Activated CD4-positive, alpha-beta memory T cell treated with anti-CD3 and anti-CD28 coated beads for 36 hours (primary cell): ENCODE measurements around the gene FUT6. TPM values are rescaled to one million over a fixed set of nuclear protein-coding genes. Genes with fewer than 3 reads are reported as not detected.
"Not testable (repeated sequence)": the region's sequence is repeated elsewhere in the genome, so short reads cannot be mapped to it uniquely, and the experiment has no call there.

ENCODE experiments used
- CTCF ChIA-PET: fragments of 350-600 bp; sonication (Branson Sonifier 250); formaldehyde crosslinking; loops from one replicate; lab custom pipeline; 2021; ENCODE audit warnings: antibody characterized with exemption, inconsistent platforms; lab: Charles Lee
- POLR2A ChIA-PET: fragments of 350-600 bp; sonication (Branson Sonifier 250); formaldehyde crosslinking; loops from one replicate; lab custom pipeline; 2021; ENCODE audit warnings: antibody characterized with exemption; lab: Charles Lee
- DNase-seq: peaks from one replicate; pipeline ENCODE4 v3.0.0-alpha.2; 2020
- H3K27ac Mint-ChIP-seq: one replicate; pipeline ENCODE4 v1.8.0; 2021; ENCODE audit warnings: mixed read lengths
- H3K27me3 Mint-ChIP-seq: one replicate; pipeline ENCODE4 v1.8.0; 2021; ENCODE audit warnings: mixed read lengths
- H3K36me3 Mint-ChIP-seq: one replicate; pipeline ENCODE4 v1.8.0; 2021; ENCODE audit warnings: mixed read lengths
- H3K4me1 Mint-ChIP-seq: one replicate; pipeline ENCODE4 v1.8.0; 2021; ENCODE audit warnings: low read depth, mixed read lengths
- H3K4me3 Mint-ChIP-seq: one replicate; pipeline ENCODE4 v1.8.0; 2021; ENCODE audit warnings: mild to moderate bottlenecking, mixed read lengths
- H3K9me3 Mint-ChIP-seq: one replicate; pipeline ENCODE4 v1.8.0; 2021; ENCODE audit warnings: mixed read lengths
- intact Hi-C: fragments of 100-400 bp; cut with micrococcal nuclease; formaldehyde crosslinking; loops from one replicate; pipeline ENCODE4 v1.15.1; 2023
- total RNA-seq, 2 experiments: library from RNA; stranded (reverse); gene quantifications; one replicate each; pipeline ENCODE4 v1.2.3, GENCODE V29; 2021

Gene FUT6
- total RNA-seq, 2 experiments from 2014 or later = not detected

DNA sequence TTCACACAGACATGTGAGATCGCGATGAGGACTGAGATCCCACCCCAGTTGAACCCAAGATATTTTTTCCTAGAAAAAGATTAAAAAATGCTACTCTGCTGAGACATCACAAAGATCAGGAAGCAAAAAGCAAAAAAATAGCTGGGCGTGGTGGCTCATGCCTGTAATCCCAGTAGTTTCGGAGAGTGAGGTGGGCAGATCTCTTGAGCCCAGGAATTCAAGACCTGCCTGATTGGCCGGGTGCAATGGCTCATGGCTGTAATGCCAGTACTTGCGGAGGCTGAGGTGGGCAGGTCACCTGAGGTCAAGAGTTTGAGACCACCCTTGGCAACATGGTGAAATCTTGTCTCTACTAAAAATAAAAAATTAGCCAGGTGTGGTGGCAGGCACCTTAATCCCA, 10.7 kb upstream of the FUT6 start:
- intact Hi-C loops = no loop called here
- no peak overlapping the region for H3K27ac Mint-ChIP-seq
- H3K36me3 Mint-ChIP-seq = no peaks in the 10 kb centered on the region
- ChIA-PET POLR2A (interaction anchor here (0.6 kb wide), 1 partner anchor 1723 kb away, joined by 3 read pairs; no protein-coding TSS in a partner anchor), CTCF (no interaction called here)
- H3K4me3 Mint-ChIP-seq = no peak overlapping the region
- no peaks in the 10 kb centered on the region for H3K27me3 Mint-ChIP-seq
- H3K9me3 Mint-ChIP-seq = no peaks in the 10 kb centered on the region
- no peak for DNase-seq
- no peaks in the 10 kb centered on the region for H3K4me1 Mint-ChIP-seq

GRCh38 chr19:5848621-5849020, 9.1 kb upstream of the FUT6 start:
- intact Hi-C loops, CTCF ChIA-PET: not testable (repeated sequence)

GRCh38 chr19:5847846-5848245, 8.3 kb upstream of the FUT6 start:
- H3K4me1 Mint-ChIP-seq, DNase-seq, H3K27ac Mint-ChIP-seq, H3K36me3 Mint-ChIP-seq, H3K9me3 Mint-ChIP-seq, H3K4me3 Mint-ChIP-seq, intact Hi-C loops, H3K27me3 Mint-ChIP-seq, CTCF ChIA-PET, POLR2A ChIA-PET: not testable (repeated sequence)

More at GRCh38 chr19:5848621-5849020, 9.1 kb upstream of the FUT6 start:
- H3K4me3 Mint-ChIP-seq, DNase-seq, H3K27ac Mint-ChIP-seq, POLR2A ChIA-PET, H3K36me3 Mint-ChIP-seq, H3K9me3 Mint-ChIP-seq, H3K4me1 Mint-ChIP-seq, H3K27me3 Mint-ChIP-seq: not testable (repeated sequence)

DNA sequence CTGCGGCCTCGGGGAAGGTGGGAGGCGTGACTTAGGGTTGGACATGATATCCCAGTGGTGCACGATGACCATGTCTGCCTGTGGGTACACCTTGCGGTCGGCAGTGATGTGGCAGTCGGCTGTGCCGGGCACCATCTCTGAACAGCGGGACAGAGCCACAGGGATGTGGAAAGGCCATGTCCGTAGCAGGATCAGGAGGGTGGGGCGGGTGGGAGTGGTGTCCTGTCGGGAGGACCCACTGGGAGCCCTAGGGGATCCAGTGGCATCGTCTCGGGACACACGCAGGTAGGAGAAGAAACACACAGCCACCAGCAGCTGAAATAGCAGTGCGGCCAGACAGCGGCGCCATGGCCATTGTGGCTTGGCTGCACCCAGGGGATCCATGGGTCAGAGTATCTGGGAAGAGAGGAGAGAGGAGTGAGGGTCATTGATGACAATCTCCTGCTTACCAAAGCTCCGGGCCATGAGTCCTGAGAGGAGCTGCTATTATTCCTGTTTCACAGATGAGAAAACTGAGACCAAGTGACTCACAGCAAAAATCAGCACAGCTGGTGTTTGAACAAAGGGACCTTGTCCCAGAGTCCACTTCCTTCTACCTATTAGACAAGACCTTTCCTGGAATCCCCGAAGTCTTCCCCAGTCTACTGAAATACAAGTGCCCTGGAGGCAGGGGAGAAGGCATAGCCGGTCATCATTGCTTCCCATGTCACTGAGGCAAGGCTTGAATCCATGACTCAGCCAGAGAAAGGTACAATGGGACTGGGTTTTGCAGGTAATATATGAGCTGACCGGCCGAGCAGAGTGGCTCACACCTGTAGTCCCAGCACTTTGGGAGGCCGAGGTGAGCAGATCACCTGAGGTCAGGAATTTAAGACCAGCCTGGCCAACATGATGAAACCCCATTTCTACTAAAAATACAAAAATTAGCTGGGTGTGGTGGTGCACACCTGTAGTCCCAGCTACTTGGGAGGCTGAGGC, 5.2 kb upstream of the FUT6 start:
- intact Hi-C loops = no loop called here
- Mint-ChIP-seq H3K4me3 (no peak overlapping the region), H3K4me1 (no peaks in the 10 kb centered on the region), H3K36me3 (no peaks in the 10 kb centered on the region), H3K9me3 (no peaks in the 10 kb centered on the region), H3K27me3 (no peaks in the 10 kb centered on the region), H3K27ac (no peak overlapping the region)
- ChIA-PET POLR2A (no interaction called here), CTCF (interaction anchor here (1.4 kb wide), 1 partner anchor 41 kb away, joined by 6 read pairs; no protein-coding TSS in a partner anchor)
- DNase-seq = no peak

- CTCF ChIA-PET = no interaction called here
- H3K27ac Mint-ChIP-seq = no peak overlapping the region
- POLR2A ChIA-PET = no interaction called here
- no peak for DNase-seq
- intact Hi-C loops = no loop called here
- H3K36me3 Mint-ChIP-seq = no peaks in the 10 kb centered on the region
- H3K27me3 Mint-ChIP-seq = no peaks in the 10 kb centered on the region
- no peaks in the 10 kb centered on the region for H3K4me1 Mint-ChIP-seq
- H3K4me3 Mint-ChIP-seq = no peak overlapping the region
- H3K9me3 Mint-ChIP-seq = no peaks in the 10 kb centered on the region
These were observed 3.9 kb upstream of the FUT6 start for GRCh38 chr19:5843295-5843927.

GRCh38 chr19:5841735-5842111, 2.2 kb upstream of the FUT6 start:
- H3K9me3 Mint-ChIP-seq, H3K27me3 Mint-ChIP-seq, H3K4me3 Mint-ChIP-seq, POLR2A ChIA-PET, intact Hi-C loops, H3K4me1 Mint-ChIP-seq, DNase-seq, CTCF ChIA-PET, H3K36me3 Mint-ChIP-seq, H3K27ac Mint-ChIP-seq: not testable (repeated sequence)

DNA sequence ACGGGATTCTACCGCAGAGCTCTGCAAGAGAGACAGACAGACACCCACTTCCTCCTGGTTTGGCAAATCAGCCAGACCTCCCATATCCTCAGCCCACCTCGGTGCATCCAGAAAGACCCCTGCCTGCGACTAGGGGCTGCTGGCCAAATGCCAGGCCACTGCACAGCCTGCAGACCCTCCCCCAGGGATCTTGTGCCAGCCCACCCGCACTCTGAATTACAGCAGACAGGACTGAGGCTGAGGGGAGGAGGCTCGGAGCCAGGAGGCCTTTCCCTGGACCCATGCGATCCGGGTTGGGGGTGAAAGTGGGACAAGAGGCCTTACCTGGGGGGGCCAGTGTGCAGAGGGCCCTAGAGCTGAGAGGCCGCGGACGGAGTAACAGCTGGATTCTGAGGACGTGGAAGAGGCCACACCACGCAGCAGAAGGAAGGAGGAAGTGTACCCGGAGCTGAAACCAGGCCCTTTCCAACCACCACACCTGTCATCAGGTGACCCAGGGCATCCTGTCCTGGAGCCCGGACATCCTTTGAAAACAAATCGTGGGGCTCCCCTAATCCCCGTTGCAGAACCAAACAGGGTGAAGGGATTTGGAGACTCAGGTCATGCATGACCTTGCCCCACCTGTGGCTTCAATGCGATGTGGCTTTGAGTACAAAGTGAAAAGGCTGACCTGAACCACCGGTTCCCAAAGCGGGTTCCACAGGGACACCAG, 993 bp downstream of the FUT6 start:
- intact Hi-C loops = no loop called here
- DNase-seq = no peak
- Mint-ChIP-seq H3K27me3 (peaks cover 3% of the 10 kb centered on the region), H3K4me3 (no peak overlapping the region), H3K36me3 (no peaks in the 10 kb centered on the region), H3K27ac (no peak overlapping the region), H3K9me3 (no peaks in the 10 kb centered on the region), H3K4me1 (no peaks in the 10 kb centered on the region)
- CTCF ChIA-PET = interaction anchor here (1.9 kb wide), 1 partner anchor 34 kb away, joined by 6 read pairs; no protein-coding TSS in a partner anchor
- POLR2A ChIA-PET = no interaction called here

- Mint-ChIP-seq H3K36me3 (no peaks in the 10 kb centered on the region), H3K4me1 (no peaks in the 10 kb centered on the region), H3K4me3 (no peak overlapping the region), H3K27me3 (peaks cover 3% of the 10 kb centered on the region), H3K9me3 (no peaks in the 10 kb centered on the region), H3K27ac (no peak overlapping the region)
- ChIA-PET POLR2A (no interaction called here), CTCF (interaction anchor here (1.9 kb wide), 1 partner anchor 34 kb away, joined by 6 read pairs; no protein-coding TSS in a partner anchor)
- intact Hi-C loops = no loop called here
- no peak for DNase-seq
These were observed 1.6 kb downstream of the FUT6 start for GRCh38 chr19:5837761-5838352.

GRCh38 chr19:5832527-5833216, 6.8 kb downstream of the FUT6 start:
- no peak overlapping the region for H3K4me3 Mint-ChIP-seq
- H3K4me1 Mint-ChIP-seq = no peaks in the 10 kb centered on the region
- no peak overlapping the region for H3K27ac Mint-ChIP-seq
- peaks cover 3% of the 10 kb centered on the region for H3K27me3 Mint-ChIP-seq
- POLR2A ChIA-PET = no interaction called here
- intact Hi-C loops = no loop called here
- H3K36me3 Mint-ChIP-seq = peaks cover 2% of the 10 kb centered on the region
- CTCF ChIA-PET = no interaction called here
- no peaks in the 10 kb centered on the region for H3K9me3 Mint-ChIP-seq
- no peak for DNase-seq

DNA sequence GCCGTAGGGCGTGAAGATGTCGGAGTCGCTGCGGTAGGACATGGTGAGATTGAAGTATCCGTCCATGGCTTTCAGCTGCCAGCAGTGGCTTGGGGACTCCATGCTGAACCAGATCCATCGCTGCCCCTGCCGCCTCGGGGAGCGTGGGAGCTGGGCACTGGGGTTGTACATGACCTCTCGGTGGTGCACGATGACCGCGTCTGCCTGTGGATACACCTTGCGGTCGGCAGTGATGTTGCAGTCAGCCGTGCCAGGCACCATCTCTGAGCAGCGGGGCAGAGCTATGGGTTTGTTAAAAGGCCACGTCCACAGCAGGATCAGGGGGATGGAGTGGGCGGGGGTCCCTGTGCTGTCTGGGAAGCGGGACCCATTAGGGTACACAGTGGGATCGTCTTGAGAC, 7.4 kb downstream of the FUT6 start:
- Mint-ChIP-seq H3K4me1 (no peaks in the 10 kb centered on the region), H3K36me3 (peaks cover 2% of the 10 kb centered on the region), H3K4me3 (no peak overlapping the region), H3K27me3 (no peaks in the 10 kb centered on the region), H3K9me3 (no peaks in the 10 kb centered on the region), H3K27ac (no peak overlapping the region)
- no peak for DNase-seq
- POLR2A ChIA-PET = no interaction called here
- intact Hi-C loops = no loop called here
- CTCF ChIA-PET = no interaction called here

GRCh38 chr19:5831159-5831558, 8.3 kb downstream of the FUT6 start:
- POLR2A ChIA-PET = no interaction called here
- no peak overlapping the region for H3K4me3 Mint-ChIP-seq
- intact Hi-C loops = no loop called here
- no peak for DNase-seq
- peaks cover 4% of the 10 kb centered on the region for H3K4me1 Mint-ChIP-seq
- CTCF ChIA-PET = no interaction called here
- no peaks in the 10 kb centered on the region for H3K27me3 Mint-ChIP-seq
- H3K27ac Mint-ChIP-seq = no peak overlapping the region
- peaks cover 2% of the 10 kb centered on the region for H3K36me3 Mint-ChIP-seq
- H3K9me3 Mint-ChIP-seq = no peaks in the 10 kb centered on the region
